Mucosa of descending colon (tissue), 3 donors: ENCODE results near the gene RIMS3. TPM values are rescaled to one million over a fixed set of nuclear protein-coding genes. Genes with fewer than 3 reads are reported as not detected.

ENCODE experiments used
- ATAC-seq: fragments of 200-7000 bp; cut with Tn5 transposase; one replicate; pipeline ENCODE4 v1.9.1; 2020; ENCODE audit warnings: mild to moderate bottlenecking, moderate library complexity
- DNase-seq, 3 donors: peaks; one replicate each; pipeline ENCODE4 v3.0.0-alpha.2; 2020
- H3K36me3 ChIP-seq: fragments of 200-600 bp; one replicate; pipeline ENCODE4 v1.8.0; 2021; ENCODE audit warnings: low read depth, mild to moderate bottlenecking
- H3K4me1 ChIP-seq: fragments of 200-600 bp; one replicate; pipeline ENCODE4 v1.8.0; 2021; ENCODE audit warnings: low read depth, mild to moderate bottlenecking
- H3K4me3 ChIP-seq: fragments of 200-600 bp; one replicate; pipeline ENCODE4 v1.8.0; 2021; ENCODE audit warnings: mild to moderate bottlenecking
- H3K9me3 ChIP-seq: fragments of 200-600 bp; one replicate; pipeline ENCODE4 v1.8.0; 2021; ENCODE audit warnings: mild to moderate bottlenecking
- intact Hi-C, 2 donors: fragments of 100-400 bp; cut with DNase I in 1 of 2; cut with micrococcal nuclease in 1 of 2; formaldehyde crosslinking; loops; one replicate each; pipeline versions ENCODE4 v1.11.0 to v1.11.1; 2022; cut with DNase I, micrococcal nuclease
- total RNA-seq, 3 donors: library from RNA; stranded (reverse); fragmentation: NEBNext Ultra II Directional in 2 of 3; extraction: Animal tissue kit (Norgen Biotek cat#: 25700) in 2 of 3; gene quantifications; one replicate each; pipeline versions ENCODE4 v1.2.1 to v1.2.4, GENCODE V29; 2021 to 2023
- TF ChIP-seq, protein P1 (sequence below): fragments of 200-600 bp; IDR thresholded peaks from one replicate; pipeline ENCODE4 v1.8.0; 2022; ENCODE audit warnings: antibody characterized with exemption, mild to moderate bottlenecking
- donor health status: DM: no; HTN: no; CAD: no; lungs with moderate emphysema.
- donor health status: DM: no; HTN: no; CAD: no.
- donor health status: DM: no; HTN: yes; CAD: no.

Gene RIMS3
- total RNA-seq, 3 donors from 2014 or later, result 6.9 to 23.3 (median 11.9) TPM

DNA sequence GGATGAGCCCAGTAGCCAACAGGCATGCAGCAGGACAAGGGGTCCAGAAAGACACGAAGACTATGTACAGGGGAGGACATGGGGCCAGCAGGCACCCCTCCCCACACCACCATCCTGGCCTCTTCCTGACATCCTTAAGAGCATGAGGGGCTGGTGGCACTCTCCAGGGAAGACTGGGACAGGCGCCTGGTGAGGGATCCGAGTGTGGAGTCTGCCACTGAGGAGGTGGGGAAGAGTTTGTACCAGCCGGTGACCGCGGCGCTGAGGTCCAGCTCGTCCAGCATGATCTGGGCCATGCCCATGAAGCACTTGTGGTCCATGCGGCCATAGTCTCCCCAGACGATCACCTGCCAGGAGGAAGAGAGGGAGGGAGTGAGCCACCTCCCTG lies 39.1 kb downstream of the RIMS3 start:
- Histone ChIP-seq H3K4me3 (no peak overlapping the region), H3K36me3 (no peaks in the 10 kb centered on the region), H3K9me3 (no peaks in the 10 kb centered on the region), H3K4me1 (peaks cover 21% of the 10 kb centered on the region)
- DNase-seq (no peak), ATAC-seq (no peak)
- intact Hi-C loops, result no loop called here
- TF ChIP-seq, protein P1, sequence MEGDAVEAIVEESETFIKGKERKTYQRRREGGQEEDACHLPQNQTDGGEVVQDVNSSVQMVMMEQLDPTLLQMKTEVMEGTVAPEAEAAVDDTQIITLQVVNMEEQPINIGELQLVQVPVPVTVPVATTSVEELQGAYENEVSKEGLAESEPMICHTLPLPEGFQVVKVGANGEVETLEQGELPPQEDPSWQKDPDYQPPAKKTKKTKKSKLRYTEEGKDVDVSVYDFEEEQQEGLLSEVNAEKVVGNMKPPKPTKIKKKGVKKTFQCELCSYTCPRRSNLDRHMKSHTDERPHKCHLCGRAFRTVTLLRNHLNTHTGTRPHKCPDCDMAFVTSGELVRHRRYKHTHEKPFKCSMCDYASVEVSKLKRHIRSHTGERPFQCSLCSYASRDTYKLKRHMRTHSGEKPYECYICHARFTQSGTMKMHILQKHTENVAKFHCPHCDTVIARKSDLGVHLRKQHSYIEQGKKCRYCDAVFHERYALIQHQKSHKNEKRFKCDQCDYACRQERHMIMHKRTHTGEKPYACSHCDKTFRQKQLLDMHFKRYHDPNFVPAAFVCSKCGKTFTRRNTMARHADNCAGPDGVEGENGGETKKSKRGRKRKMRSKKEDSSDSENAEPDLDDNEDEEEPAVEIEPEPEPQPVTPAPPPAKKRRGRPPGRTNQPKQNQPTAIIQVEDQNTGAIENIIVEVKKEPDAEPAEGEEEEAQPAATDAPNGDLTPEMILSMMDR, result no peak

DNA sequence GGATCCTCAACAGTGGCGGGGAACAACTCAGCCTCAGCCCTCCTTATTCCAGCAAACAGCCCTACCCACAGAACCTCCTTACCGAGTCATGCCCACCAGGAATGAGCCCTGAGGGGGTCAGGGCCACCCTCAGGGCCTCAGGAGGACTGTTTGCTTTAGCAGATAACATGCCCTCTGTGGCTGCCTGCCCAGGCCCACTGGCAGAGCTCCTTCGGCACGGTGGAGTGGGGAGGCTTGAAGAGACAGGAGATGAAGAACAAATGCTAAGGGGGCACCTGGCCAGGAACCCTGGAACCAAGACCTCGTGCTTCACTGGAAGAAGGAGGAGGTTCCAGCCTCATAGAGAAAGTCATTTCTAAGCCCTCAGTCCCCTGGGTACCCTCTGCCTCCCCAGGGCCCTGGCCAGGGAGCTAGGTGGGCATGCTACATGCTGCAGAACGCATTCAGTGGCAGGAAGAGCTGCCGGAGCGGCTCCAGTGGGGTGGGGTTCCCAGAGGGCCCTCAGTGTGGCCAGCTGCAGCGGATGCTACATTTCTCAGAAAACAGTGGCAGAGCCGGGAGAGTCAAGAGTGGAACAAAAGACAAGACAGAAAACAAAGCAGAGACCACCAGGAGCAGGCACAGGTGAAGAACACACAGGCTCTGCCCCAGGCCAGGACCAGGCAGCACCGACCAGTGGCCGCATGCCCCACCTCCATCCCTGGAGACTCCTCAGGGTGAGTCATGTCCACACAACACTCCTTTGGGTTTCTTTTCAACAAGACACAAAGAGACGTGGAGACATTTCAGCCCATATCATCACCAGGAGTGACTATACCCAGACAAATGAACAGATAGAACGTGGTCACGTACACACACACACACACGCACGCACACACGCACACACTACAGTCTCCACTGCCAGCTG lies 39.8 kb downstream of the RIMS3 start:
- H3K36me3 ChIP-seq, result no peaks in the 10 kb centered on the region
- no peak overlapping the region for H3K4me3 ChIP-seq
- H3K9me3 ChIP-seq, result no peaks in the 10 kb centered on the region
- DNase-seq, result no peak
- intact Hi-C loops, result no loop called here
- TF ChIP-seq, protein P1, result no peak
- peaks cover 21% of the 10 kb centered on the region for H3K4me1 ChIP-seq
- no peak for ATAC-seq

DNA sequence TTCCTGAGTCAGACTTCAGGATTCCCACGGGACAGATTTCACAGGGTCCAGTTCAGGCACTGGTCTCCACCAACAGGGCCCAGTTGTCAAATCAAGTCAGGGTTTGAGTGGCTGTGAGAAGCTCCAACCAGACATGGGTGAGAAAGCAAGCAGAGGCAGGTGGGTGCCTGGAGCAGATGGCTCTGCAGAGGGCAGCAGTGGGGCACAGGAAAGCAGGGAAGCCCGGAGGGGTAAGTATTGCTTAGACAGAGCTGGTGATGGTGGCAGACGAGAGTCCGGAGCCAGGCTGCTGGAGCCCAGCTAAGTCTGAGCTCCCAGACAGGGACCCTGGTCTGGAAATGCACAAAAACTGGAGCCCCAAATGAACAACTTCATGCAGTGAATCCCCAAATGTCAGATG lies 40.4 kb downstream of the RIMS3 start:
- no peaks in the 10 kb centered on the region for H3K9me3 ChIP-seq
- H3K4me1 ChIP-seq, result peaks cover 21% of the 10 kb centered on the region
- intact Hi-C loops, result no loop called here
- no peaks in the 10 kb centered on the region for H3K36me3 ChIP-seq
- DNase-seq (peak in 2 of 3 donors; percentile 66 to 76), ATAC-seq (peak; percentile 50)
- TF ChIP-seq, protein P1, result peak; percentile 29
- no peak overlapping the region for H3K4me3 ChIP-seq

DNA sequence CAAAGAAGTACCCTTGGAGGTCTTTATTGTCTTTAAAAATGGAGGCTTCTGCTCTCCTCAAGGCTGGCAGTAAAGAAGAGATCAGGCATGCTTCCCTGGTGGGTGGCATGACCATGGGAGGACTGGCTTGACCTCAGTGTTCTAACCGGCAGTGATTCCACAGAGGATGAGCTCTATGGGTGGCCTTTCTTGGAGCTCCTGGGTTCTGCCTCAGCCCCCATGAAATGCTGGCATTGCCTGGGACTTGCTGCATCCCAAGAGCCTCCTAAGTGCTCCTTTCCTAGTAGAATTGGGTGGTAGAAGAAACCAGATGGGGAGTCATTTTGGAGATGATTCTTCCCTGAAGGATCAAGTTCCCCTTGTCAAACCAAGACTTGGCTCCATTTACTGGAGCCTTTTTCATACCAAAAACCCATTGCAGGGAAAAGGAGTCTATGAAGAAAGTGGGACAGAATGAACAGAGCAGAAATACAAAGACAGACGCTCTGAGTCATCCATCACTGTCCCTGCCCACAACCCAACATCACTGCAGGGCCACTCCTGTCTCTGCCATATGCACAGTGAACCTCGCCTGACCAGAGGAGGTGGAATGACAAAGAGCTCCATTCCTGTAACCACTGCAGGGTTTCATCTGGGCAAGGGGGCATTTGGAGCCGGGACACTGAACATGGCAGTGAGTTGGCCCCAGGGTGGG lies 42.4 kb downstream of the RIMS3 start:
- intact Hi-C loops, result no loop called here
- Histone ChIP-seq H3K4me1 (peaks cover 10% of the 10 kb centered on the region), H3K36me3 (no peaks in the 10 kb centered on the region), H3K4me3 (no peak overlapping the region), H3K9me3 (no peaks in the 10 kb centered on the region)
- no peak for ATAC-seq
- DNase-seq, result no peak
- TF ChIP-seq, protein P1, result no peak

DNA sequence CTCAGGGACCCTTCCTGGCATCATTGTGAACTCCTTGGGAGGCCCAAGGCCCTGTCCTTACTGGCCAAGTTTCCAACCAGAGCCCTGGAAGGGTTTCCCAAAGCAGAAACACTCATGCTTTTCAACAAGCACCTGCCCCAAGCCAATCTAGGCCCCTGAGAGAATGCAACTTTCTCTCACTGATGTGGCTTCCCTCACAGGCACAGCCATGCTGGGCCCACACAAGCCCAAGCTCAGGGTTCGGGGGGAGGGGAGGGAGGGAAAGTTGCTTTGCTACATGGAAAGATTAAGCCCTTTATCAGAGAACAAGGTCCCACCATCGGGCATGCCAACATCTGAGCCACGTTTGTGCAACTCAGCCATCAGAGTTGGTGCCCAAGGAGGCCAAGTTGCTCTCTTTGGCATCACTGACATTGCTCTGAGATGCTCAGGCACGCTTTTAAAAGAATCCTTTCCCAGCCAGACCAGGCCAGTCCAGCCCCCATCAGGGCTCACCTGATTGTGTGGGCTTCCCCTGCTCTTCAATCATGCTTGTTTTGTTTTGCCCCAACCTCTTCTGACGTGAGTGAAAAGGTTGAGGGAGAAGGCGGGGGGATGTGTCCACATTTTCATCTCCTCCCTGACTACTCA lies 43.5 kb downstream of the RIMS3 start:
- no peaks in the 10 kb centered on the region for H3K9me3 ChIP-seq
- intact Hi-C loops, result no loop called here
- H3K4me1 ChIP-seq, result peaks cover 2% of the 10 kb centered on the region
- ATAC-seq (no peak), DNase-seq (no peak)
- no peak overlapping the region for H3K4me3 ChIP-seq
- TF ChIP-seq, protein P1, result no peak
- H3K36me3 ChIP-seq, result no peaks in the 10 kb centered on the region
